Thymus (tissue), 11 donors: ENCODE results near the gene DDX28. TPM values are rescaled to one million over a fixed set of nuclear protein-coding genes. Genes with fewer than 3 reads are reported as not detected.
"Not testable (repeated sequence)": the region's sequence is repeated elsewhere in the genome, so short reads cannot be mapped to it uniquely, and the experiment has no call there.

ENCODE experiments used
- DNase-seq, 9 donors: peaks; one replicate each; pipeline ENCODE4 v3.0.0-alpha.2; 2013; ENCODE audit warnings: low spot score in 9 of 9, low read depth in 6 of 9, missing footprints in 1 of 9
- H3K27ac ChIP-seq, 2 donors: one replicate each; pipeline ENCODE4 v1.5.1; 2013; ENCODE audit warnings: control low read depth in 1 of 2, low read depth in 1 of 2, low read length in 1 of 2, mild to moderate bottlenecking in 1 of 2, moderate library complexity in 1 of 2
- H3K27me3 ChIP-seq, 2 donors: one replicate each; pipeline ENCODE4 v1.5.1; 2013; ENCODE audit warnings: low read length in 1 of 2; ENCODE audit not compliant: control insufficient read depth in 2 of 2, insufficient read depth in 1 of 2
- H3K36me3 ChIP-seq, 2 donors: one replicate each; pipeline ENCODE4 v1.5.1; 2013; ENCODE audit warnings: low read length in 1 of 2, mild to moderate bottlenecking in 1 of 2, moderate library complexity in 1 of 2; ENCODE audit not compliant: control insufficient read depth in 2 of 2, insufficient read depth in 2 of 2
- H3K4me1 ChIP-seq, 2 donors: one replicate each; pipeline ENCODE4 v1.5.1; 2013; ENCODE audit warnings: low read length in 2 of 2; ENCODE audit not compliant: control insufficient read depth in 2 of 2, insufficient read depth in 2 of 2
- H3K4me3 ChIP-seq, 2 donors: one replicate each; pipeline ENCODE4 v1.5.1; 2013; ENCODE audit warnings: low read length in 2 of 2, control low read depth in 1 of 2, mild to moderate bottlenecking in 1 of 2
- H3K9me3 ChIP-seq, 2 donors: one replicate each; pipeline ENCODE4 v1.5.1; 2013; ENCODE audit warnings: low read length in 1 of 2, mild to moderate bottlenecking in 1 of 2; ENCODE audit not compliant: control insufficient read depth in 2 of 2, insufficient read depth in 1 of 2
- WGBS: extraction: QIAGEN DNeasy Blood & Tissue Kit; methylation state at CpG from one replicate; pipeline ENCODE4 v1.1.7; 2013; 5-methylcytosine and 5-hydroxymethylcytosine counted together
- polyA plus RNA-seq: library from polyadenylated mRNA; stranded (reverse); fragments of 200-250 nt; gene quantifications from one replicate; pipeline ENCODE4 v1.2.3, GENCODE V29; 2013
- total RNA-seq: library from RNA; stranded (reverse); fragments of 120-200 nt; gene quantifications from one replicate; pipeline ENCODE4 v1.2.4, GENCODE V29; 2013
- donor health status: healthy.

DDX28 gene
- total and polyA plus RNA-seq, 2 donors = 10.6 to 11.9 TPM

DNA sequence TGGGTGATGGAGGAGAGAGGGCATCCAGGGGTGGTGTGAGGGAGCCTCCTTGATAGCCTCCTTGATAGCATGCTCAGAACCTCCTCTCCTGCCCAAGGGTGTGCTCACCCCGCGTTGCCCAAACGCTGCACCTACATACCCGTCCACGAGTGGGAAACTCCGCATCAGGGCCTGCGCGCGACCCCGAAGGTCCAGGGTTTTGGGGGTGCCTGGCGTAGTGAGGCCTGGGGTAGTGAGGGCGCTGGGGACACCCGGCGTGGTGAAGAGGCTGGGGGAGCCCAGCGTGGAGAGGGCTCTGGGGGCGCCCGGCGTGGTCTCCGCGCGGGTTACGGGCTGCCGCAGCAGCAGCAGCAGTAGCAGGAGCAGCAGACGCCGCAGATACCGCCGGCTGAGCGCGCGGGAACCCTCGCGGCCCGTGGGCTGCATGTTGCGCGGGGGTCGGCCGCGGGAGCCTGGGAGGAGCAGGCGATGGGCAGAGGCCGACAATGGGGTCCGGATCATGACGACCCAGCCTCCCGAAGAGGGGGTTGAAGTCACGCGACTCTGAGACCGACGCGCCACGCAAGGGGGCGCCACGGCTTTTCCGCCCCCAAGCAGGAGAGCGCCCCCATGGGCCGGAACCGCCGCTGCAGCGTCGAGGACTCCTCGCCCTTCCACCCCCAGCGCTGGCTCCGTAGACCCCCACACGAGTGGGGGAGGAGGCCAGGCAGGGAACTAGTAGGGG is 42.9 kb downstream of the DDX28 start, which contains the start of gene DPEP3:
DPEP3 (minus strand) TSS at position 545 of the 724 bp plus-strand sequence; CDS start at position 426, 119 bp downstream.
- peaks cover 0 to 17% of the 10 kb centered on the region in 2 donors for H3K27me3 ChIP-seq
- WGBS = 75% methylated on average over 62 of the region's 62 CpGs
- DNase-seq = peak in 1 of 9 donors; percentile 28

DNA sequence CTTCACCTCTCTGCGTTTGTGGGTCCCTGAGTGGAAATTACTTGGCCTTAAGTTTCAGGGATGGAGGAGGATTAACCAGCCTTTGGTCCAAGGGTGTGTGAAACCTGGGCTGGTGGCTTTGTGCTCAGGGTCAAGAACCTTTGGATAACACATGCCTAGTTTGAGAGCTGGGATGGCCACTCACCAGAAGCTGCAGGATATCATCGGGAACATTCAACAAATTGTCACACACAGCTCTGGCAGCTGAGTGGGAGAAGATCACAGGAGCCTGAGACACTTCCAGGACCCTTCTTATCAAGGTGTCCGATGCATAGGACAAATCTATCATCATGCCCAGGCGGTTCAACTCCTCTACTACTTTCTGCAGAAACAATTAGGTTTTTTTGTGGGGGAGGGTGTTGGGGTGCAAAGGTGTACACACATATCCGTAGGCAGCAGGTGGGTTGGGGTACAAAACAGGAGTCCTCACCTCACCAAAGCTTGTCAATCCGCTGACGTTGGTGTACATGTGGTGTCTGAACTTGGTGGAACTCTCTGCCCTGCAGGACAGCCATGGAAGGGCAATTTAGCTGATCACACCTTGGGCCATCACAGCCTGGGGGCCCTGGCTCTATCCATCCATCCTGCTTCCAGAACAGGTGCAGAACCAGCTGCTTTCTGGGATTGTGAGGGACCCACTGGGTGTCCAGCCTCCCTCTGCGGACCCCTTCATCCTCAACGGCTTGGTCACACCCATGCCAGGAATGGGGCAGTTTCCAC is 45.4 kb downstream of the DDX28 start:
- 96% methylated on average over 9 of the region's 9 CpGs for WGBS
- DNase-seq = no peak
- H3K9me3 ChIP-seq = no peaks in the 10 kb centered on the region
- H3K27ac ChIP-seq = no peak overlapping the region
- H3K4me3 ChIP-seq = no peak overlapping the region
- no peaks in the 10 kb centered on the region for H3K36me3 ChIP-seq
- peaks cover 0 to 5% of the 10 kb centered on the region in 2 donors for H3K4me1 ChIP-seq
- peaks cover 0 to 17% of the 10 kb centered on the region in 2 donors for H3K27me3 ChIP-seq

More for the DNA sequence above, 42.9 kb downstream of the DDX28 start, which contains the start of gene DPEP3:
- no peak within 1 kb of the TSS for H3K4me3 ChIP-seq
- no peaks in the 10 kb centered on the region for H3K36me3 ChIP-seq
- H3K4me1 ChIP-seq = peaks cover 7 to 24% of the 10 kb centered on the region in 2 donors
- H3K9me3 ChIP-seq = peaks cover 0 to 4% of the 10 kb centered on the region in 2 donors
- no peak within 1 kb of the TSS for H3K27ac ChIP-seq

DNA sequence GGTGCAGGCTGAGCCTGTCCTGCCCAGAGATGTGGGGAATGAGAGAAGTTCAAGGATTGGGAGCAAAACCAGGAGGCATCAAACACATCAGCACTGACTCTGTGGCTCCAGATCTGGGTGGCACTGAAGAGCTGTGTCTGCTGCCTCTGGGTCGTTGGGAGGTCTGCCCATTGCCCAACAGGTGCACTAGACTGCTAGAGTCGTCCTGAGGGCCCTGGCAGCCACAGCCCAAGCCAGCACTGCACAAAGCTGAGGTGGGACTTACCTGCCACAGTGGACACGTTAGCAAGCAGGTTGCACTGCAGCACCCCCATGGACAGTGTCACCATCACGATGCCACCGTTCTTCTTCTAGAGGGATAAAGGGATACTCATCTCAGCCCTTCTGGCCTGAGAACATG is 46.0 kb downstream of the DDX28 start:
- Histone ChIP-seq H3K27me3 (peaks cover 0 to 17% of the 10 kb centered on the region in 2 donors), H3K27ac (no peak overlapping the region), H3K36me3 (no peaks in the 10 kb centered on the region), H3K9me3 (no peaks in the 10 kb centered on the region), H3K4me3 (no peak overlapping the region), H3K4me1 (peaks cover 0 to 5% of the 10 kb centered on the region in 2 donors)
- 85% methylated on average over 5 of the region's 5 CpGs for WGBS
- DNase-seq = no peak

DNA sequence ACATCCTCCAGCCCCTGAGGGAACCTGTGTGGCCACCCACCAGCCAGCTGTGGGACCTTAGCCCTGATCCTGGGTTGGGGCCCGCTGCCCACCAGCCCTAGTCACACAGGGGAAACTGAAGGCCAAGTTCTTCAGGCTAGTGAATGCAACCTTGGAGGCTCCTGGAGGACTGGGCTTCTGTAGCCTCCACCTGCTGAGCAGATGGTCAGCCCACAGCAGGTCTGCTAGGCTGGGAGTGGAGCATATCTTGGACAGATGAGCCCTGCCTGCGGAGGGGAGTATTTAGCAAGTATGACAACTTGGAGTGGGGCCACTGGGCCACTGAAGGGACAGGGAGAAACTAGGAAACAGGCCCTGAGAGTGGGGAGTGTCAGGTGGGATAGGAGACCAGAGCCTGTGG is 46.8 kb downstream of the DDX28 start:
- Histone ChIP-seq H3K27ac (no peak overlapping the region), H3K4me1 (peaks cover 0 to 5% of the 10 kb centered on the region in 2 donors), H3K9me3 (no peaks in the 10 kb centered on the region), H3K4me3 (no peak overlapping the region), H3K27me3 (peaks cover 0 to 17% of the 10 kb centered on the region in 2 donors), H3K36me3 (no peaks in the 10 kb centered on the region)
- no peak for DNase-seq
- WGBS = 97% methylated on average over 2 of the region's 2 CpGs

DNA sequence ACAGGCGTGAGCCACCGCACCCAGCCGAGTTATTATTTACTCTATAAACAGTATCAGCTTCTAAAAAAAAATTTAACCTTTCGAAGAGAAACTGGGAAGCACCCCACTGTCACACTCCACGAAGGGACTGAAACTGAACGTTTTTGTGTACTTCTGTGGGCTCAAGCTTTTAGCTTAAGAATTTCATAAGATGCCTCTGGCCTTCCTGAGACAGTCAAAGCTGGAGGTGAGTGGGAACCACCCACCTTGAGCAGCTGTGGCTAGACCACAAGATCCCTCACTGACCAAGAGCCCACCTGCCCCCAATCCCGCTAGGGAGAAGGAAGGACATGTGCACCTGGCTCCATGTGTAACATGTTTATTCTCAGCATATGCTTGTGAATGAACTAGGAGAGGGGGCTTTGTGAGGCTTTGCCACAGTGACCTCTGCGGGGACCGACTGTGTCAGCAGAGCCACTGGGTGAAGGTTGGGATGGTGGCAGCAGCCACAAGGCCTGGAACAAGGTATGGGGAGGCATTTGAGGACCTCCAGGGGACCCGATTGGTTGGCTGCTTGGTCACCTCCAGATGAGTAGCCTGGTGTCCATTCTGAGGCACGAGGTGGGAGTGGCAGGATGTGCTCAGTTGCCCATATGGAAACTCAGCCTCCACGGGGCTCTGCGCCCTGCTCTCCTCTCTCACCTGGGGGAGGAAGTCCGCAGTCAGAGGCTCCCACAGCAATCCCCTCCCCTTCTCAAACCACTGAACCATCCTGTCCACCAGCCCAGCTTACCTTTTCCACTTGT is 47.5 kb downstream of the DDX28 start:
- 85% methylated on average over 14 of the region's 14 CpGs for WGBS
- no peaks in the 10 kb centered on the region for H3K36me3 ChIP-seq
- H3K4me1 ChIP-seq = peaks cover 0 to 5% of the 10 kb centered on the region in 2 donors
- H3K4me3 ChIP-seq = no peak overlapping the region
- no peak for DNase-seq
- H3K9me3 ChIP-seq = no peaks in the 10 kb centered on the region
- no peak overlapping the region for H3K27ac ChIP-seq
- peaks cover 0 to 16% of the 10 kb centered on the region in 2 donors for H3K27me3 ChIP-seq

DNA sequence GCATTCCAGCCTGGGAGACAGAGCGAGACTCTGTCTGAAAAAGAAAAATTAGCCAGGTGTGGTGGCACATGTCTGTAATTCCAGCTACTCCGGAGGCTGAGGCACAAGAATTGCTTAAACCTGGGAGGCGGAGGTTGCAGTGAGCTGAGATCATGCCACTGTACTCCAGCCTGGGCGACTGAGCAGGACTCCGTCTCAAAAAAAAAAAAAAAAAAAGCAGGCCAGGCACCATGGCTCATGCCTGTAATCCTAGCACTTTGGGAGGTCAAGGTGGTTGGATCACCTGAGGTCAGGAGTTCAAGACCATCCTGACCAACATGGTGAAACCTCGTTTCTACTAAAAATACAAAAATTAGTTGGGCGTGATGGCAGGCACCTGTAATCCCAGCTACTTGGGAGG is 50.7 kb downstream of the DDX28 start:
- not testable (repeated sequence) for H3K9me3 ChIP-seq
- 98% methylated on average over 7 of the region's 7 CpGs for WGBS

DNA sequence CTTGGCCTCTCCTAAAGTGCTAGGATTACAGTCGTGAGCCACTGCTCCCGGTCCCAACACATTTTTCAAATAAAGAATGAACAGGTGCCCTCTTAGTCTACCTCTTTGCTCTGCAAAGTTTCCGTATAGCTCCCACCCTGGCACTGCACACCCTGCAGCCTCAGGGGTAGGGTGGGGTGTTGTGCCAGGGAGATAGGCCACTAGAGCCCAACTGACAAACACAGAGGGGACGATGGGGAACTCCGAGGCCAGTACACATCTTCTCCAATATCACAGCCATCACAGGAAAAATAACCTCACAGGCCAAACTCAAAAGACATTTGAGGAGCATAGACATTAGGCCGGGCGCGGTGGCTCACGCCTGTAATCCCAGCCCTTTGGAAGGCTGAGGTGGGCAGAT is 51.9 kb downstream of the DDX28 start:
- no peak overlapping the region for H3K4me3 ChIP-seq
- DNase-seq = no peak
- no peaks in the 10 kb centered on the region for H3K36me3 ChIP-seq
- no peaks in the 10 kb centered on the region for H3K9me3 ChIP-seq
- H3K27me3 ChIP-seq = peaks cover 0 to 4% of the 10 kb centered on the region in 2 donors
- no peak overlapping the region for H3K27ac ChIP-seq
- peaks cover 19 to 30% of the 10 kb centered on the region in 2 donors for H3K4me1 ChIP-seq
- WGBS = 93% methylated on average over 9 of the region's 9 CpGs

More for the DNA sequence above, 50.7 kb downstream of the DDX28 start:
- H3K4me1 ChIP-seq = peaks cover 8 to 18% of the 10 kb centered on the region in 2 donors
- H3K36me3 ChIP-seq, DNase-seq, H3K4me3 ChIP-seq, H3K27ac ChIP-seq, H3K27me3 ChIP-seq: not testable (repeated sequence)
